GM19099 (cell line): Measurements from ENCODE around the gene KRTAP13-2.

ENCODE experiments used
- POLR2A ChIP-seq: IDR thresholded peaks from 3 replicates; pipeline ENCODE4 v1.6.1; 2011; ENCODE audit warnings: low read depth; ENCODE audit not compliant: insufficient read length; ENCODE audit errors: extremely low read depth

The KRTAP13-2 gene

GRCh38 chr21:30372139-30372770 lies at the start of gene KRTAP13-2:
TSS of gene KRTAP13-2 (minus strand) at chr21:30372271. CDS start at chr21:30372213, 58 bp downstream.
- TF ChIP-seq POLR2A = no peak

GRCh38 chr21:30415993-30416392 lies 43.9 kb upstream of the KRTAP13-2 start:
- TF ChIP-seq POLR2A = no peak

- TF ChIP-seq POLR2A = no peak
Measured at GRCh38 chr21:30408782-30409494, 36.9 kb upstream of the KRTAP13-2 start.

GRCh38 chr21:30395731-30396130 lies 23.7 kb upstream of the KRTAP13-2 start, which contains the start of gene KRTAP13-1:
TSS of gene KRTAP13-1 (plus strand) at chr21:30396031. CDS start at chr21:30396087, 56 bp downstream.
- no peak for TF ChIP-seq POLR2A

- no peak for TF ChIP-seq POLR2A
Measured at GRCh38 chr21:30391492-30392025, 19.5 kb upstream of the KRTAP13-2 start.

GRCh38 chr21:30382201-30382600 lies 10.1 kb upstream of the KRTAP13-2 start:
- no peak for TF ChIP-seq POLR2A

- TF ChIP-seq POLR2A = no peak
Measured at GRCh38 chr21:30355906-30356305, 16.2 kb downstream of the KRTAP13-2 start.

- TF ChIP-seq POLR2A = no peak
Measured at GRCh38 chr21:30354308-30355005, 17.6 kb downstream of the KRTAP13-2 start.

GRCh38 chr21:30351534-30351933 lies 20.5 kb downstream of the KRTAP13-2 start:
- TF ChIP-seq POLR2A = no peak

GRCh38 chr21:30349572-30349971 lies 22.5 kb downstream of the KRTAP13-2 start:
- no peak for TF ChIP-seq POLR2A

- TF ChIP-seq POLR2A = no peak
Measured at GRCh38 chr21:30348506-30348905, 23.6 kb downstream of the KRTAP13-2 start, which contains the start of gene KRTAP23-1. TSS of gene KRTAP23-1 (minus strand) at chr21:30348606. CDS start at chr21:30348606, 0 bp downstream.

- no peak for TF ChIP-seq POLR2A
Measured at GRCh38 chr21:30345014-30345413, 27.1 kb downstream of the KRTAP13-2 start.

- no peak for TF ChIP-seq POLR2A
Measured at GRCh38 chr21:30340714-30341573, 31.1 kb downstream of the KRTAP13-2 start.

GRCh38 chr21:30338717-30339116 lies 33.4 kb downstream of the KRTAP13-2 start:
- no peak for TF ChIP-seq POLR2A
